C4-2B (cell line): Measurements from ENCODE around the gene MAN2B2.

Source experiments
- CTCF ChIP-seq: fragments of 450-650 bp; conservative IDR thresholded peaks from 2 replicates; pipeline ENCODE4 v1.5.1; 2017; ENCODE audit warnings: mild to moderate bottlenecking
- ZFX ChIP-seq: fragments of 450-650 bp; IDR thresholded peaks from 2 replicates; pipeline ENCODE4 v1.6.1; 2017

DNA sequence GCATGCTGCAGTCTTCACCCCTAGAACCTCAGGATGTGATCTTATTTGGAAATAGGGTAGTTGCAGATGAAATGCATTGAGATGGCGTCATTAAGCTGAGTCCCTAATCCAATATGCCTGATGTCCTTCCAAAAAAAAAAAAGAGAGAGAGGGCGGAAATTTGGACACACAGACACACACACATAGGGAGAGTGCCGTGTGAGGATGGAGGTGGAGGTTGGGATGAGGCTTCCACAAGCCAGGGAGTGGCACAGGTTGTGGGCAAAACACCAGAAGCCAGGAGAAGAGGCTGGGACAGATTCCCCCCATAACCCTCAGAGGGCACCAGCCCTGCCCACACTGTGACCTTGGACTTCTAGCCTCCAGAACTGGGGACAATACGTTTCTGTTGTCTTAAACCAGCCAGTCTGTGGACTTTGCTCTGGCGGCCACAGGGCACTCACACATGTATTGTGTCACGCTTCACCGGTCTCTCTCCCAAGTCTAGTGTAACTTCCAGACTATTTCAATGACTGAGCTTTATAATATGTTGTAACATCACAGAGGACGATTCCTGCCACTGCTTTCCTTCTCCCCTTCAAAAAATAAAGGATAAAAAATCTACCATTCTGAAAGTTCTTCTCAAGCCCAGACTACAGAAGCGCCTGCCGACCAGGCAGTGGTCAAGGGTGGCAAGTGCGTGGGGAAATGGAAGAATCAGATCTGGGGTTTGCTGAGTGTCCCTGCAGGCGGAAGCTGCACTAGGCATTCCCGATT is 35.8 kb upstream of the MAN2B2 start:
- TF ChIP-seq CTCF (no peak), ZFX (no peak)
